HG02870 (cell line): ENCODE results near the gene NSMCE4A.
A peak's percentile ranks its signal among the peaks of the same experiment; 100 is the strongest.
"Not testable (repeated sequence)": the region's sequence is repeated elsewhere in the genome, so short reads cannot be mapped to it uniquely, and the experiment has no call there.

ENCODE experiments used
- ATAC-seq: cut with Tn5 transposase; IDR thresholded peaks from one replicate; pipeline ENCODE4 v1.9.1; 2021; ENCODE audit warnings: mild to moderate bottlenecking, moderate library complexity; ENCODE audit not compliant: unreplicated experiment

Gene NSMCE4A

GRCh38 chr10:121990015-121990677 is 15.1 kb upstream of the NSMCE4A start:
- ATAC-seq = no peak

DNA sequence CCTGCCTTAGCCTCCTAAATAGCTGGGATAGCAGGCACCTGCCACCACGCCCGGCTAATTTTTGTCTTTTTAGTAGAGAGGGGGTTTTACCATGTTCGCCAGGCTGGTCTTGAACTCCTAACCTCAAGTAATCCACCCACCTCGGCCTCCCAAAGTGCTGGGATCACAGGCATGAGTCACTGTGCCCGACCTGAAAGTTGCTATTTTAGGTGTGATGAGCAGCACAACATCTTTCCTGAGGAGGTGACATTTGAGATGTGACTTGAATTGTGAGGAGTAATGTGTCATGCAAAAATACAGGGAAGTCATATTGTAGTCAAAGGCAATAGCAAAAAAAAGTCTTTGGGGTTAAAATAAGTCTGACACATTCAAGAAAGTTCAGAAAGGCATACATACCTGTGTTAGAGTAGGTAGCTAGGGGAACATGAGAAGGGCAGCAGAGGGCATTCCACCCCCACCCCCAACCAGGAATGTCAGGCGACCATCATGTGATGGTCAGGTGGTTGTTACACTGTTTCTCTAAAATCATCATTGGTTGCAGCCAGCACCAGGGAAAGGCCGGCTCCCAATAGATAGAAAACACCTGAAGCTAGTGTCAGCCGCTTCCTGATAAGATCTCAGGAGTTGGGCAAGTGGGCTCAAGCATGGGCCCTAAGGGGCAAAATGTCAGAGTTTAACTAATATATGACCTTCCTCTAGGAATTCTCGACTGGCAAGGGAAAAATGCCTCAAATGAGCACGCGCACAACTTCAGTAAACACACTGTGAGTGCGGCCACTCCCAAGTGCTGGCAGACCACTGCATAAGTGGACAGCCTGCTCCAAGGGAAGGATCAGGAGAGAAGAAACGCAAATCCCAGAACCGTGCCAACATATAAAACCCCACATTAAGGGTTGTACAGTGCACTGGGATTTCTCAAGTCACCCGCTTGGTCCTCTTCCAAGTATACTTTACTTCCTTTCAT is 13.6 kb upstream of the NSMCE4A start, which contains the start of gene TACC2:
TACC2 (plus strand) TSS at position 803 of the 964 bp plus-strand sequence. CDS start 32,819 bp downstream, outside the sequence.
- no peak for ATAC-seq

- ATAC-seq = no peak
Measured at GRCh38 chr10:121984463-121984862, 9.4 kb upstream of the NSMCE4A start.

GRCh38 chr10:121983852-121984251 is 8.8 kb upstream of the NSMCE4A start:
- ATAC-seq = no peak

- no peak for ATAC-seq
Measured at GRCh38 chr10:121981346-121981745, 6.3 kb upstream of the NSMCE4A start.

DNA sequence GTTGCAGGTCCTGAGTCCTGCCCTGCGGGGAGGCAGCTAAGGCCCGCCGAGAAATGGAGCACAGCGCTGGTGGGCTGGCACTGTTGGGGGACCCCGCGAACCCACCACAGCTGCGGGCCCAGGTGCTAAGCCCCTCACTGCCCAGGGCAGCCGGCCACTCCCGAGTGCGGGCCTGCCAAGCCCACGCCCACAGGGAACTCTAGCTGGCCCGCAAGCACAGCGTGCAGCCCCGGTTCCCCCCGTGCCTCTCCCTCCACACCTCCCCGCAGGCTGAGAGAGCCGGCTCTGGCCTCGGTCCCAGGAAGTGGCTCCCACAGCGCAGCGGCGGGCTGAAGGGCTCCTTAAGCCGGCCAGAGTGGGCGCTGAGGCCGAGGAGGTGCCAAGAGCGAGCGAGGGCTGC is 3.5 kb upstream of the NSMCE4A start:
- no peak for ATAC-seq

GRCh38 chr10:121976607-121977006 is 1.6 kb upstream of the NSMCE4A start:
- ATAC-seq = no peak

- ATAC-seq = no peak
Measured at GRCh38 chr10:121975295-121976086, 474 bp upstream of the NSMCE4A start.

GRCh38 chr10:121974019-121974534 is 940 bp downstream of the NSMCE4A start:
- ATAC-seq = peak; percentile 32

- ATAC-seq = not testable (repeated sequence)
Measured at GRCh38 chr10:121969086-121969485, 5.9 kb downstream of the NSMCE4A start.

DNA sequence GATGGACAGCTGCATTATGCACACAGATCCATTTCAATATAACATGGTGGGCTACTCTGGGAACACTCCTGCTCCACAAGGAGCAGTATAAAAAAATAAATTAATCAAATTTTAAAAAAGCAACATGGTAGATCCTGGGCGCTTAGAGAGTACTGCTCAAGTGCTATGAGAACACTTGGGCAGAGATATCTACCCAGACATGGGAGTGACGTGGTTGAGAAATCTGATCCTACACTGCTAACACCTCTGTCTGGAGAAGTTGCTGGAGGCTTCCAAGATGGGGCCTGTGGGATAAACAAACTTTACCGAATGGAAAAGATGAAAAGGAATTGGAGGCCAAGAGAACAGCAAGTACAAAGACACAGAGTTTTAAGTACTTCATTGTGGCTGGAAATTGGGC is 9.0 kb downstream of the NSMCE4A start:
- ATAC-seq = no peak

DNA sequence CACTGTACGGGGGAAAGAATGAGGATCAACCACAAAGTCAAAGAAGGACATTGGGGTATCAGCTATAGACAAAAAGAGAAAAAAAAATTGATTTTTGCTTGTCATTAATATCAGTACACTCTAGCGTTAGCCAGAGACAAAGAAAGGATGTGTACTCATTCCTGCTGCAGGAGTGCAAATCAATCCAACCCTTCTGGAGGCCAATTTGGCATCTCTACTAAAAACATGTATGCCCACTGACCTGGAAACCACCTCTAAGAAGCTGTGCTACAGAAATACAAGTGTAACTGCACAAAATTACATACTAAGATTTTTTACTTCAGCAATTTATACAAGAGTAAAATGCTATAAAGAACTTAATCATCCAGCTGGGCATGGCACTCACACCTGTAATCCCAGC is 13.6 kb downstream of the NSMCE4A start:
- ATAC-seq = no peak

DNA sequence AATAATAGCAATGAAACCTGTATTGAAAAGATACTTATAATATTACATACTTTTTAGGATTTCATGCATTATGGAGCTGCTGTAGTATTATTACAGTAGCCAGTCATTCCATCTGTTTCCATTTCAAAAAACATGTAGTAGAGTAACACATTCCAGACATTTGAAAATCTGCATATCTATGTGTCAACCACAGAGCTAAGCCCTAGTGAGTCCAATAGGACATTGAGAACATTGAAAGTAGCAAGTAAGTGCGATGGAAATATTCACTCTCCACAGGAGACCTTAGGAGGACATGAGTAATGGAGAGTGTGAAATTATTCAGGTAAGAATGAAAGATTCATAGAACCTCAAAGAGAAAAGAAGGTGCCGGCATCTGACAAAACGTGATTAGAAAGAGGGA is 15.3 kb downstream of the NSMCE4A start:
- no peak for ATAC-seq

DNA sequence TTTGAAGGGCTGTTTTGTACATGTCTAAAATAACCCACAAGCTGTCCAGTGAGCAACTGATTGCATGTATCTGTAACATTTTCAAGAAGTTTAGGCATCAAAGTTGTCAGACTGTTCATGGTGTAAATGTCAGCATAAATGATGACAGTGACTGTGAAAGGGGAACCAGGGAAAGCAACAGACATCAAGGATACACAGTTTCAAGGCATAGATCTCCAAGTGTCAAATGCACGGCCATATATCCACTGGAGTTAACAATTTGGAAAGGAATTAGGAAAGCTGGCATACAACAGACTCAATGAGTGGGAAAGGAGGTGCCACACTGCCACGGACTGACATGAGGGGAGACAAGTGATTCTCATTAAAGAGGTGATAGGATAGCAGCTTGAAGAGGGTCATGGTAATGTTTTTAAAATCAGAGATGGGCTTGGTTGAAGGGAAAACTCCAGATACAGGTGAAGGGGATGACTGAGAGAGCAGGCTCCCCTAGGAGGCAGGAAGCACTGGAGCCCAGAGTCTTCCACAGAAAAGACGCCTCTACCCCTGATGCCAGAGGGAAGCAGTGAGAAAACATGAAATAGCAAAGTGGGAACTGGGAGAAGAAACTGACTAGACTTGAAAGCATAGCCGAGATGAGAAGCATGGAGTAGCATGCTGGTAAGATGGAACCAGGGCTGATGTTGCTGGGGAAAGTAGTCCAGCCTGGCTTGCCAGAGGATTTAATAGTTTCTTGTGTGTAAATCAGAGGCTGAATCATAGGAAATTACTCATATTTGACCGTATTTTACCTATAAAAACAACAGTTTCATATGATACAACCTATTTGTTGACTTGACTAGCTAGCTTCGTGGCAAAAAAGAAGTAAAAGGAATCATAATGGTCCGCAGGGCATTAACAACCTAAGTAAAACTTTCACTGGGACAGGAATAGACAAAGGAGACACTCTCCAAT is 18.6 kb downstream of the NSMCE4A start:
- no peak for ATAC-seq

- no peak for ATAC-seq
Measured at GRCh38 chr10:121952226-121952625, 22.8 kb downstream of the NSMCE4A start.

- ATAC-seq = no peak
Measured at GRCh38 chr10:121949451-121949850, 25.6 kb downstream of the NSMCE4A start.

DNA sequence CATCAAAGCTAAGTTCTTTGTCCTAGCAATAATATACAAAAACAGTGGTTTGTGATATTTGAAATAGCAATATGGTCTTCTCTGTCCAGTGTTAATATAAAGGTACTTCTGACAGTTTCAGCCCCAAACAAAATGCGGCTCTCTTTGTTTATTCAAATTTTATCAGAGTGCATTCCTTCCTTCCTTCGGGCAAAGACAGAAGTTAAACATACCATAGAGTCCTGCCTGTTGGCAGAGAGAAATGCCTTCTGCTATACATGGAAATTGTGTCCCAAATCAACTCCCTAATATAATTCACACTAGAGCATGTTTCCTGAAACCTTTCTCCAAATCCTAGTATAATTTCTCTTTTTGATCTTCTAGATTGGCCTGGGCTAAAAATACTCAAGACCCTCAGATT is 26.0 kb downstream of the NSMCE4A start:
- ATAC-seq = no peak

GRCh38 chr10:121947343-121948330 is 27.4 kb downstream of the NSMCE4A start:
- ATAC-seq = no peak
